Measurements from ENCODE around the gene ZNF148. TPM values are rescaled to one million over a fixed set of nuclear protein-coding genes. Genes with fewer than 3 reads are reported as not detected.

The ZNF148 gene
- polyA plus RNA-seq, 2 of the 4 experiments (the other 2 are of a cell fraction) = 9.9 to 26.5 TPM

GRCh38 chr3:125318871-125319270 lies 56.3 kb downstream of the ZNF148 start:
- no peaks in the 10 kb centered on the region for H3K9me3 ChIP-seq
- no peak overlapping the region for H3K4me2 ChIP-seq
- FAIRE-seq (no peak), DNase-seq (ENCODE audit: low read depth in 1 of 2, low spot score in 1 of 2) (no peak), ATAC-seq (no peak)
- ChIA-PET POLR2A (no interaction called here), CTCF (no interaction called here)
- H3K4me3 ChIP-seq = no peak overlapping the region
- TF ChIP-seq SMC3 (IDR thresholded peaks at IDR 0.05) (no peak), BCL3 (IDR thresholded peaks at IDR 0.05) (no peak), ZNF302 (CRISPR knock-in tag; IDR thresholded peaks at IDR 0.05) (no peak), ZFP36 (IDR thresholded peaks at IDR 0.05; ENCODE audit: borderline replicate concordance, partially characterized antibody) (no peak), HDAC2 (IDR thresholded peaks at IDR 0.05) (no peak), TFCP2L1 (CRISPR knock-in tag; IDR thresholded peaks at IDR 0.05) (no peak)
- TF ChIP-seq, protein P1, sequence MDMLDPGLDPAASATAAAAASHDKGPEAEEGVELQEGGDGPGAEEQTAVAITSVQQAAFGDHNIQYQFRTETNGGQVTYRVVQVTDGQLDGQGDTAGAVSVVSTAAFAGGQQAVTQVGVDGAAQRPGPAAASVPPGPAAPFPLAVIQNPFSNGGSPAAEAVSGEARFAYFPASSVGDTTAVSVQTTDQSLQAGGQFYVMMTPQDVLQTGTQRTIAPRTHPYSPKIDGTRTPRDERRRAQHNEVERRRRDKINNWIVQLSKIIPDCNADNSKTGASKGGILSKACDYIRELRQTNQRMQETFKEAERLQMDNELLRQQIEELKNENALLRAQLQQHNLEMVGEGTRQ (IDR thresholded peaks at IDR 0.05) = no peak
- 92% methylated on average over 4 of the region's 4 CpGs for WGBS (ENCODE audit: missing lambda C conversion rate)
- H3K4me1 ChIP-seq = 0 out of 3 replicates have a peak, but pooled peaks cover 8% of the 10 kb centered on the region
- no peak overlapping the region for H3K27ac ChIP-seq

GRCh38 chr3:125318167-125318865 lies 56.8 kb downstream of the ZNF148 start:
- H3K9me3 ChIP-seq = no peaks in the 10 kb centered on the region
- DNase-seq (ENCODE audit: low read depth in 1 of 2, low spot score in 1 of 2) (no peak), FAIRE-seq (no peak), ATAC-seq (no peak)
- no peak for TF ChIP-seq JUNB (IDR thresholded peaks at IDR 0.05)
- no peak for TF ChIP-seq FOSB (CRISPR knock-in tag; IDR thresholded peaks at IDR 0.05)
- no peak for TF ChIP-seq ZC3H11A (IDR thresholded peaks at IDR 0.05)
- TF ChIP-seq RNF2 (IDR thresholded peaks at IDR 0.05; ENCODE audit: borderline replicate concordance, low read depth) = no peak
- no peak for TF ChIP-seq NPAS2 (CRISPR knock-in tag; IDR thresholded peaks at IDR 0.05; ENCODE audit: borderline replicate concordance)
- TF ChIP-seq CTCF (IDR thresholded peaks at IDR 0.05) = no peak
- no peak for TF ChIP-seq FOXS1 (CRISPR knock-in tag; IDR thresholded peaks at IDR 0.05)
- TF ChIP-seq SREBF2 (IDR thresholded peaks at IDR 0.05) = no peak
- no peak for TF ChIP-seq CEBPB (IDR thresholded peaks at IDR 0.05)
- TF ChIP-seq SMC3 (IDR thresholded peaks at IDR 0.05) = no peak
- no peak for TF ChIP-seq HDAC2 (IDR thresholded peaks at IDR 0.05)
- TF ChIP-seq HES2 (IDR thresholded peaks at IDR 0.05) = no peak
- no peak for TF ChIP-seq TP53 (CRISPR knock-in tag; IDR thresholded peaks at IDR 0.05)
- no peak for TF ChIP-seq EHF (CRISPR knock-in tag; IDR thresholded peaks at IDR 0.05)
- no peak for TF ChIP-seq HOXB13 (CRISPR knock-in tag; IDR thresholded peaks at IDR 0.05; ENCODE audit: low read depth)
- no peak for TF ChIP-seq GATA3 (IDR thresholded peaks at IDR 0.05; ENCODE audit: borderline replicate concordance)
- no peak overlapping the region for H3K27ac ChIP-seq
- ChIA-PET CTCF (interaction anchor here (0.7 kb wide), 1 partner anchor 389 kb away, joined by 6 read pairs; no protein-coding TSS in a partner anchor), POLR2A (no interaction called here)
- 0 out of 3 replicates have a peak, but pooled peaks cover 8% of the 10 kb centered on the region for H3K4me1 ChIP-seq
- H3K4me2 ChIP-seq = no peak overlapping the region
- no peak overlapping the region for H3K4me3 ChIP-seq
- 88% methylated on average over 4 of the region's 4 CpGs for WGBS (ENCODE audit: missing lambda C conversion rate)
